Endothelial cell of umbilical vein (primary cell): ENCODE results near the gene PGRMC2. TPM values are rescaled to one million over a fixed set of nuclear protein-coding genes. Genes with fewer than 3 reads are reported as not detected.

Experiments
- BruUV-seq: library from RNA; stranded (reverse); fragments of 400-500 nt; replicated peaks from 2 replicates; lab custom pipeline; 2021; lab: Mats Ljungman, UMichigan
- CTCF ChIA-PET: fragments of 300-600, 350-600 bp; sonication (Branson Sonifier 250); formaldehyde crosslinking; loops from one replicate; lab custom pipeline; 2021; ENCODE audit warnings: antibody characterized with exemption, inconsistent platforms; lab: Charles Lee
- POLR2A ChIA-PET: fragments of 300-600, 350-600 bp; sonication (Branson Sonifier 250); formaldehyde crosslinking; loops from one replicate; lab custom pipeline; 2021; ENCODE audit warnings: antibody characterized with exemption, inconsistent platforms; lab: Charles Lee
- DNase-seq: peaks from one replicate; pipeline ENCODE4 v3.0.0-alpha.2; 2011; ENCODE audit warnings: low read depth, low spot score
- FAIRE-seq: peaks from 2 replicates; lab custom pipeline; 2011; peaks lifted over from hg19 to GRCh38; lab: Jason Lieb, UNC
- H2AFZ ChIP-seq: 2 replicates; pipeline ENCODE4 v1.6.0; 2012; ENCODE audit warnings: low read depth, low read length, control low read depth, inconsistent platforms
- H3K27ac ChIP-seq: 2 replicates; pipeline ENCODE4 v1.5.1; 2011; ENCODE audit warnings: low read depth, mild to moderate bottlenecking, control low read depth, low read length, moderate library complexity; ENCODE audit not compliant: insufficient read depth
- H3K27me3 ChIP-seq, 2 experiments: 2 replicates each; pipeline versions ENCODE4 v1.6.0 to v1.6.1; 2011; ENCODE audit warnings: low read length in 2 of 2, mixed read lengths in 1 of 2; ENCODE audit not compliant: control insufficient read depth in 2 of 2, insufficient read depth in 2 of 2
- H3K36me3 ChIP-seq, 2 experiments: 2 replicates in 1 of 2; 3 replicates in 1 of 2; pipeline ENCODE4 v1.5.1; 2011; ENCODE audit warnings: low read length in 2 of 2, mild to moderate bottlenecking in 1 of 2, moderate library complexity in 1 of 2; ENCODE audit not compliant: control insufficient read depth in 2 of 2, insufficient read depth in 2 of 2; ENCODE audit errors: extremely low read depth in 1 of 2
- H3K4me1 ChIP-seq: 3 replicates; pipeline ENCODE4 v1.5.1; 2011; ENCODE audit warnings: mild to moderate bottlenecking, low read length; ENCODE audit not compliant: control insufficient read depth, insufficient read depth; ENCODE audit errors: extremely low read depth
- H3K4me2 ChIP-seq: 2 replicates; pipeline ENCODE4 v1.6.1; 2011; ENCODE audit warnings: low read length, control low read depth, mixed read lengths; ENCODE audit not compliant: insufficient read depth
- H3K4me3 ChIP-seq, 3 experiments: fragments of 200-600 bp in 1 of 3; sonication (generic), shearing (Covaris generic) in 1 of 3; replicated peaks in 1 of 3; 2 replicates each; pipeline ENCODE4 v1.5.1; 2011 to 2016; ENCODE audit warnings: control low read depth in 3 of 3, low read length in 3 of 3, mild to moderate bottlenecking in 2 of 3, inconsistent platforms in 1 of 3, low read depth in 1 of 3, moderate library complexity in 1 of 3; ENCODE audit not compliant: insufficient read depth in 1 of 3
- H3K79me2 ChIP-seq: 2 replicates; pipeline ENCODE4 v1.6.0; 2012; ENCODE audit warnings: low read length, inconsistent platforms; ENCODE audit not compliant: control insufficient read depth, insufficient read depth
- H3K9ac ChIP-seq: replicated peaks from 2 replicates; pipeline ENCODE3; 2011; ENCODE audit warnings: low read length, control low read depth; ENCODE audit not compliant: insufficient read depth; ENCODE audit errors: extremely low read depth
- H3K9me1 ChIP-seq: replicated peaks from 3 replicates; pipeline ENCODE4 v1.6.0; 2011; ENCODE audit warnings: mild to moderate bottlenecking, low read length; ENCODE audit not compliant: control insufficient read depth, insufficient read depth; ENCODE audit errors: extremely low read depth
- H3K9me3 ChIP-seq: replicated peaks from 2 replicates; pipeline ENCODE4 v1.5.1; 2012; ENCODE audit warnings: low read length, inconsistent platforms; ENCODE audit not compliant: control insufficient read depth, insufficient read depth
- H4K20me1 ChIP-seq: replicated peaks from 2 replicates; pipeline ENCODE3; 2011; ENCODE audit warnings: mild to moderate bottlenecking, low read length; ENCODE audit not compliant: control insufficient read depth, insufficient read depth; ENCODE audit errors: extremely low read depth
- EZH2 ChIP-seq: IDR thresholded peaks from 2 replicates; pipeline ENCODE4 v1.6.1; 2012; ENCODE audit warnings: borderline replicate concordance, low read depth, mild to moderate bottlenecking, moderate library complexity, low read length, inconsistent platforms; ENCODE audit not compliant: severe bottlenecking
- FOS ChIP-seq: IDR thresholded peaks from 2 replicates; pipeline ENCODE4 v1.6.1; 2011; ENCODE audit warnings: mild to moderate bottlenecking, low read length, moderate library complexity, borderline replicate concordance; ENCODE audit not compliant: insufficient read depth
- GATA2 ChIP-seq: IDR thresholded peaks from 2 replicates; pipeline ENCODE4 v1.7.0; 2011; ENCODE audit warnings: low read depth, mild to moderate bottlenecking, moderate library complexity, mixed read lengths, low read length; ENCODE audit not compliant: insufficient read length, insufficient read depth
- JUN ChIP-seq: IDR thresholded peaks from 2 replicates; pipeline ENCODE4 v1.6.1; 2011; ENCODE audit warnings: borderline replicate concordance, low read depth; ENCODE audit not compliant: insufficient read length, insufficient read depth
- MYC ChIP-seq: IDR thresholded peaks from one replicate; pipeline ENCODE4 v1.6.1; 2011; ENCODE audit warnings: mild to moderate bottlenecking, low read depth, low read length
- POLR2A ChIP-seq: IDR thresholded peaks from 2 replicates; pipeline ENCODE4 v1.6.1; 2012; ENCODE audit warnings: low read depth, mild to moderate bottlenecking, control low read depth, low read length
- POLR2AphosphoS5 ChIP-seq: IDR thresholded peaks from 2 replicates; pipeline ENCODE4 v1.6.1; 2012; ENCODE audit warnings: low read depth, mild to moderate bottlenecking, control low read depth, low read length, moderate library complexity; ENCODE audit not compliant: insufficient read depth
- dilution Hi-C: fragments of 300-500 bp; cut with MboI; formaldehyde crosslinking; loops from one replicate; pipeline ENCODE4 v1.15.0; 2019; ENCODE audit warnings: low sequenced_read_pairs; ENCODE audit not compliant: extremely low pct_ligation_motif_present
- intact Hi-C: fragments of 100-400 bp; cut with micrococcal nuclease; formaldehyde crosslinking; loops from one replicate; pipeline ENCODE4 v1.10.0; 2022
- polyA plus RNA-seq, 4 experiments: library from polyadenylated mRNA; depleted of rRNA in 3 of 4; stranded (reverse) in 3 of 4; unstranded in 1 of 4; fragments of >200 nt; gene quantifications; 2 replicates each; pipeline versions ENCODE4 v1.2.1 to v1.2.3, GENCODE V29; 2011 to 2012; ENCODE audit warnings: missing spikeins in 1 of 4
- total RNA-seq: library from RNA; stranded (reverse); gene quantifications from 2 replicates; pipeline ENCODE4 v1.2.3, GENCODE V29; 2021
- TF ChIP-seq, protein P1 (sequence below): IDR thresholded peaks from 2 replicates; pipeline ENCODE4 v1.6.1; 2011; ENCODE audit not compliant: insufficient read depth, insufficient read length
- TF ChIP-seq, protein P2 (sequence below), 2 donors: IDR thresholded peaks; 1 replicate in 1 of 2; 2 replicates in 1 of 2; pipeline ENCODE4 v1.5.1; 2011; ENCODE audit warnings: low read length in 2 of 2, mild to moderate bottlenecking in 2 of 2, moderate library complexity in 2 of 2, control low read depth in 1 of 2, inconsistent platforms in 1 of 2, low read depth in 1 of 2; ENCODE audit not compliant: insufficient read depth in 1 of 2; ENCODE audit errors: extremely low read depth in 1 of 2

Gene PGRMC2
- total and polyA plus RNA-seq, 2 donors (not counting 3 experiments of a cell fraction or from before 2014, with no cell fraction given) = 10.1 to 63.4 TPM

DNA sequence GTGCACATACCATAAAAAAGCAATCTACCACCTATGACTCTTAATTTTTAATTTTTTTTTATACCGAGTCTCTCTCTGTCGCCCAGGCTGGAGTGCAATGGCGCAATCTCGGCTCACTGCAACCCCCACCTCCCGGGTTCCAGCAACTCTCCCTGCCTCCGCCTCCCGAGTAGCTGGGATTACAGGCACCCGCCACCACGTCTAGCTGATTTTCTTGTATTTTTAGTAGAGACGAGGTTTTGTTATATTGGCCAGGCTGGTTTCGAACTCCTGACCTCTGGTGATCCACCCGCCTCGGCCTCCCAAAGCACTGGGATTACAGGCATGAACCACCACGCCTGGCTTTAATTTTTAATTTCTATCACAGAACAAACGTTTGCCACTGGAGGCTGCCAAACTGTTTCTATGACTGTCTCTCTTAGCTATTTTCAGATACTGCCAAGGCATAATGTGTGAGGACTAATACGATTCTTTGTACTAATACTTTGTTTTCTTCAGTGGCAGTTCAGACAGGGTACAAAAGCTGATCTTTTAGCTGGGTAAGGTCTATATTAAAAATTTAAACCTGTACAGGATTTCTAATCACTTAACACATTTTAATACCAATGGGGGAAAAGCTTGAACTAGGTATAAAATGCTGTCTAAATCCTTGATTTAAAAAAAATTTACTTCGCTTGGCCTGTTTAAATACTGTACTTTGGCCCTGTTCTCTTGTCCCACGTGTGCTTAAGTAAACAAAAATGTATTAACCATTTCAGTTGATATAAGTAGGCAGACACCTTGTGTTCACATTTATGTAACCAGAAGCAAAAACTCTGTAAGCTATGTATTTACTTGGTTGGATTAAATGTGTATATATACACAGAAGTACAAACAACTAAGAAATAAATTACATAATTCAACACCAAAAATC is 2.3 kb downstream of the PGRMC2 start:
- Histone ChIP-seq H3K36me3 (no peaks in the 10 kb centered on the region), H3K27me3 (no peaks in the 10 kb centered on the region), H3K9me1 (no peaks in the 10 kb centered on the region), H3K4me3 (peak overlapping the region; percentile 66 to 94 (median 69)), H4K20me1 (no peaks in the 10 kb centered on the region), H3K4me1 (peaks cover 23% of the 10 kb centered on the region), H3K79me2 (peaks cover 67% of the 10 kb centered on the region), H3K9me3 (no peaks in the 10 kb centered on the region), H3K9ac (peak overlapping the region; percentile 82), H2AFZ (no peak overlapping the region), H3K4me2 (peak overlapping the region; percentile 96), H3K27ac (peak overlapping the region; percentile 3)
- no peak for TF ChIP-seq MYC
- no peak for TF ChIP-seq GATA2
- TF ChIP-seq, protein P1, sequence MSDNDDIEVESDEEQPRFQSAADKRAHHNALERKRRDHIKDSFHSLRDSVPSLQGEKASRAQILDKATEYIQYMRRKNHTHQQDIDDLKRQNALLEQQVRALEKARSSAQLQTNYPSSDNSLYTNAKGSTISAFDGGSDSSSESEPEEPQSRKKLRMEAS = no peak
- TF ChIP-seq, protein P2, sequence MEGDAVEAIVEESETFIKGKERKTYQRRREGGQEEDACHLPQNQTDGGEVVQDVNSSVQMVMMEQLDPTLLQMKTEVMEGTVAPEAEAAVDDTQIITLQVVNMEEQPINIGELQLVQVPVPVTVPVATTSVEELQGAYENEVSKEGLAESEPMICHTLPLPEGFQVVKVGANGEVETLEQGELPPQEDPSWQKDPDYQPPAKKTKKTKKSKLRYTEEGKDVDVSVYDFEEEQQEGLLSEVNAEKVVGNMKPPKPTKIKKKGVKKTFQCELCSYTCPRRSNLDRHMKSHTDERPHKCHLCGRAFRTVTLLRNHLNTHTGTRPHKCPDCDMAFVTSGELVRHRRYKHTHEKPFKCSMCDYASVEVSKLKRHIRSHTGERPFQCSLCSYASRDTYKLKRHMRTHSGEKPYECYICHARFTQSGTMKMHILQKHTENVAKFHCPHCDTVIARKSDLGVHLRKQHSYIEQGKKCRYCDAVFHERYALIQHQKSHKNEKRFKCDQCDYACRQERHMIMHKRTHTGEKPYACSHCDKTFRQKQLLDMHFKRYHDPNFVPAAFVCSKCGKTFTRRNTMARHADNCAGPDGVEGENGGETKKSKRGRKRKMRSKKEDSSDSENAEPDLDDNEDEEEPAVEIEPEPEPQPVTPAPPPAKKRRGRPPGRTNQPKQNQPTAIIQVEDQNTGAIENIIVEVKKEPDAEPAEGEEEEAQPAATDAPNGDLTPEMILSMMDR (IDR thresholded peaks at IDR 0.05; ENCODE audit: extremely low read depth in 1 of 2, insufficient read depth in 1 of 2, low read depth in 1 of 2, low read length in 2 of 2) = no peak
- TF ChIP-seq POLR2A = no peak
- TF ChIP-seq EZH2 = no peak
- TF ChIP-seq POLR2AphosphoS5 = no peak
- TF ChIP-seq FOS = no peak
- TF ChIP-seq JUN = no peak
- dilution Hi-C loops (no loop called here), intact Hi-C loops (loop anchor here (5.0 kb wide), 3 partner anchors 237 to 503 kb away; partner anchors contain the start of gene HSPA4L)
- POLR2A ChIA-PET = no interaction called here
- peak; percentile 25 for DNase-seq
- no TSS peak for BruUV-seq
- CTCF ChIA-PET = interaction anchor here (0.7 to 2.1 kb wide), 10 partner anchors 9 to 577 kb away, joined by 3 to 9 read pairs (median 4); no protein-coding TSS in a partner anchor
- FAIRE-seq = no peak
